Tongue (tissue), 3 donors: ENCODE measurements around the gene ZNF20. TPM values are rescaled to one million over a fixed set of nuclear protein-coding genes. Genes with fewer than 3 reads are reported as not detected.
A peak's percentile ranks its signal among the peaks of the same experiment; 100 is the strongest.
"Not testable (repeated sequence)": the region's sequence is repeated elsewhere in the genome, so short reads cannot be mapped to it uniquely, and the experiment has no call there.

Source experiments
- DNase-seq: peaks from one replicate; pipeline ENCODE4 v3.0.0-alpha.2; 2015
- small RNA-seq: library from RNA; depleted of rRNA; stranded (forward); fragments of <200 nt; gene quantifications from one replicate; pipeline ENCODE3, GENCODE V24; 2014; ENCODE audit warnings: low replicate concordance
- total RNA-seq: library from RNA; depleted of rRNA; stranded (reverse); fragments of >200 nt; gene quantifications from one replicate; pipeline ENCODE4 v1.2.3, GENCODE V29; 2014

ZNF20 gene
- total RNA-seq, 1 donor from 2014 or later, result 1.6 TPM

DNA sequence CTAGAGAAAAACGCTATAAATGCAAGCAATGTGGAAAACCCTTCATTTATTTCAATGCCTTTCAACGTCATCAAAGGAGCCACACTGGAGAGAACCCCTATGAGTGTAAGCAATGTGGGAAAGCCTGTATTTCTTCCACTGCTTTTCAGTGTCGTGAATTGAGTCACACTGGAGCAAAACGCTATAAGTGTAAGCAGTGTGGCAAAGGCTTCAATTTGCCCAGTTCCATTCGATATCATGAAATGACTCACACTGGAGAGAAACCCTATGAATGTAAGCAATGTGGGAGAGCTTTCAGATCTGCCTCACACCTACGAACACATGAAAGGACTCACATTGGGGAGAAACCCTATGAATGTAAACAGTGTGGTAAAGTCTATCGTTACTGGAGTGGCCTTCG lies 27.4 kb downstream of the ZNF20 start:
- no peak for DNase-seq

DNA sequence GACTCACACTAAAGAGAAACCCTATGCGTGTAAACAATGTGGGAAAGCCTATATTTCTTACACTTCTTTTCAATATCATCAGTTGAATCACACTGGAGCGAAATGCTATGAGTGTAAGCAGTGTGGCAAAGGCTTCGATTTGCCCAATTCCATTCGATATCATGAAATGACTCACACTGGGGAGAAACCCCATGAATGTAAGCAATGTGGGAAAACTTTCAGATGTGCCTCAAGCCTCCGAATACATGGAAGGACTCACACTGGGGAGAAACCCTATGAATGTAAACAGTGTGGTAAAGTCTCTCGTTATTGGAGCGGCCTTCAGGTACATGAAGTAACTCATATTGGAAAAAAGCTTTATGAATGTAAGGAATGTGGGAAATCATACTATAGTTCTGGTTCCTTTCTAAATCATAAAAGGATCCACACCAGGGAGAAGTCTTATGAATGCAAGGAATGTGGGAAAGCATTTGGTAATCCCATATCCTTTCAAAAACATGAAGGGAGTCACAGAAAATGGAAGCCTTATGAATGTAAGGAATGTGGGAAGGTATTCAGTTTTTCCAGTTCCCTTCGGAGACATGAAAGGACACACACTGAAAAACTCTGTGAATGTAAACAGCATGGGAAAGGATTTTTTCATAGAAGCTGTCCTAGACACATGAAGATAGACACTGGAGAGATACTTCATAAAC lies 28.1 kb downstream of the ZNF20 start:
- no peak for DNase-seq

- peak; percentile 4 for DNase-seq
Measured at GRCh38 chr19:12111176-12111575, 29.0 kb downstream of the ZNF20 start.

- DNase-seq, result not testable (repeated sequence)
Measured at GRCh38 chr19:12103909-12104308, 36.2 kb downstream of the ZNF20 start.

DNA sequence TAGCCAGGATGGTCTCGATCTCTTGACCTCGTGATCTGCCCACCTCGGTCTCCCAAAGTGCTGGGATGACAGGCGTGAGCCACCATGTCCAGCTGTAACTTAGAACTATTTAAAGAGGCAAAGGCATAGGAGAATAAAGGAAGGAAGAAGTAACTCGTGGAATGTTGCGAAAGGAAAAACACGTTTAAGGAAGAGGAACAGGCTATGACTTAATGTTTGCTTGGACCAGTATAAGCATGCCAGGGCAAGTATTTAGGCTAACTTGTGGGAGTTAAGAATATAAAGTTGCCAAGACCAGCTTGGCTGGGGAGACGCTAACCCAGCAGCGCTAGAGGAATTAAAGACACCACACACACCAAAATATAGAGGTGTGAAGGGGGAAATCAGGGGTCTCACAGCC lies 42.1 kb downstream of the ZNF20 start:
- no peak for DNase-seq

DNA sequence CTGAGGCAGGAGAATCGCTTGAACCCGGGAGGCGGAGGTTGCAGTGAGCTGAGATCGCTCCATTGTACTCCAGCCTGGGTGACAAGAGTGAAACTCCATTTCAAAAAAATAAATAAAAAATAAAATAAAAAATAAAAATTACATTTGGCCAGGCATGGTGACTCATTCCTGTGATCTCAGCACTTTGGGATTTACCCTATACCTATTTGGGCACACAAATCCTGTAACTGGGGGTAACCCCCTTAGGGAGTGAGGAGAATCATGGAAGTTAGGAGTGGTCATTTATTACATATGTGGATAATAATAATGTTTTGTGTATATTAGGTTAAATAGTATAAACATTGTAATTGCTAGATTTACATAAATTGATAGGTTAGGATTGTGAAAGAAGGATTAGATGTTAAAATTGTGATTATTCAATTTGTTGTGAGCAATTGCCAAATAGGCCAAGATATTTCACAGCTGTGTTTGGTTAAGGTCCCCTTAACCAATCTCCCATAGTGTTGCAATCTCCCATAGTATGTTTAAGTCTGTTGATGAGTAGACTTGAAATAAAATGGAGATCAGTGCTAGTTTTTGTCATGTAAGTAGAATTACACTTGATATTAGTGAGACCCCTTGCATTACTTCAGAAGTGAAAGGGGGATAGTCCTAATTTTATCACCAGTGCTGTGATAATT lies 44.9 kb downstream of the ZNF20 start:
- no peak for DNase-seq

DNA sequence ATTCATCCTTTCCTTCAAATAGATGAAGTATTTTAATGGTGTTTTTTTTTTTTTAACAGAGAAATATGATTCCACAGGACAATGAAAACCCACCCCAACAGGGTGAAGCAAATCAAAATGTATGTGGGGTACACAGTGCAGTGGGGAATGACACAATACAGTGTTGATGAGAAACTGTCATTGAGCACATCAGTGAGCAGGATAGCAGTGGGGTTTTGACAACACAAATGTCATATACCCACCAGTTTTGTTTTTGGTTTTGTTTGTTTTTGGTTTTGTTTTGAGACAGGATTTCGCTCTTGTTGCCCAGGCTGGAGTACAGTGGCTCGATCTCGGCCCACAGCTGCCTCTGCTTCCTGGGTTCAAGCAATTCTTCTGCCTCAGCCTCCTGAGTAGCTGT lies 46.4 kb downstream of the ZNF20 start:
- DNase-seq, result no peak

DNA sequence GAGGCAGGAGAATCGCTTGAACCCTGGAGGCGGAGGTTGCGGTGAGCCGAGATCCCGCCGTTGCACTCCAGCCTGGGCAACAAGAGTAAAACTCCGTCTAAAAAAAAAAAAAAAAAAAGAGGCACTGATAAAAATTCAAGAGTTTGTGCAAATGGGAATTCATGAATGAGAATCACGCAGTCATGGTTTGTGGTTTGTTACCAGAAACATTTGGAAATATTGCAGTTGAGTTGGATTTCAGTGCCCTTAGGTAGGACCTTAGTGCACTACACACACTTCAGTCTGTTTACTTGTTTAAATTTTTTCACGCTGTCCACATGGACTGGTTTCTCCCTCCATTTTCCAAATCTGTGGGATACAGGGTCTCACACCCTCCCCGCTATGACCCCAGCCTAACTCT lies 47.2 kb downstream of the ZNF20 start:
- DNase-seq, result peak; percentile 11

GRCh38 chr19:12092065-12092867 lies 47.9 kb downstream of the ZNF20 start:
- DNase-seq, result peak; percentile 96

DNA sequence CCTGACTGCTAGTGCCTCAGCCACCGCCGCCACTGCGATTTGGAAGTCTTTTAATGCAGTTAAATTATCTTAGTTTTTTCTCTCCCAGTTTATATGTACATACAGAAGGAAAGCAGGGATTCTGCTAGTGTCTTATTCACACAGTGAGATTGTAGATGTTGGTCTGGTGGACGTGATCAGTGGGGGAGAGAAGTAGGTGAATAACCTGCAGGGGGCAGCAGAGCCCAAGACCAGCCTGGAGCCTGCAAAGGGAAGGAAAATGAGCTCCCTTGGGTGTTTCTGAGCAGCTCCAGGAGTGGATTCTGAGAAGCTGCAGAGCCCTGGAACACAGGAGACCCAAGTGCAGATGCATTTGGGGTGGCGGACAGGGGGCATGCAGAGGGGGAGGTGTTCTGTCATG lies 49.3 kb downstream of the ZNF20 start:
- peak; percentile 89 for DNase-seq

DNA sequence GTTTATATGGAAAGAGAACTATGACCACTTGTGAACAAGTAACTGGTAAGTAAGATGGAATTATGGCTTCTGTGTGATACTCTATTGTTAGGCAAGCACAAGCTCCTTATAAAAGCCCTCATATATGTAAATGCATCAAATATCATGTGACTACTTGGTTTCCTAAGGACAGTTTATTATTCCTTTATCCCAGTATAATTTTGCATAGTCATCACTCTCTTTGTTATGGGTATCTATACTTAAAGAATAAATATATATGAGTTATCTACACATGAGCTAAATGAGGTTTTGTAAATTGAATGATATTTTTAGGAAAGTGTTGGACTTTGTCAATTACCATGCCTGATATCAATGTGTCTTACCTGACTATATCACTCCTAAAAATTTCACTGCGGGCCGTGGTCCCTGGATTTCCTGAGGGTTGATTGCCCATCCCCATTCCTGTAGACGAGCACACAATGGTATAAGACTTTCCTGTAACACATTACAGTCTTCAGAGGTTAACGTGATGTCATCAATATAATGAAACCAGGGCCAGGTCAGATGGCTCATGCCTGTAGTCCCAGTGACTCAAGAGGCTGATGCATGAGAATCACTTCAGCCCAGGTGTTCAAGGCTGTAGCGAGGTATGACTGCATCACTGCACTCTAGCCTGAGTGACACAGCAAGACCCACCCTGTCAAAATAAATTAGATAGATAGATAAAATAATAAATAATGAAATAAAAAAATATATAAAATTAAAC lies 54.9 kb downstream of the ZNF20 start:
- DNase-seq, result no peak

GRCh38 chr19:12083336-12083735 lies 56.8 kb downstream of the ZNF20 start:
- not testable (repeated sequence) for DNase-seq

Small RNA genes lying within 50 kb of the gene (small RNA-seq; reads per million reads assigned to genes)
- gene RF00019 (not detected), gene RNA5SP467 (not detected)

Other genes starting within 250 kb of the ZNF20 start
- gene ZNF700, start 215.2 kb downstream of the ZNF20 start, total RNA-seq, result 14.2 TPM
- 4.4 TPM for gene ZNF763, start 175.3 kb downstream of the ZNF20 start, total RNA-seq
- 11.9 TPM for gene ZNF433, start 104.7 kb downstream of the ZNF20 start, total RNA-seq
- gene ZNF878, start 87.4 kb downstream of the ZNF20 start, total RNA-seq, result not detected
- gene ZNF844, start 75.6 kb downstream of the ZNF20 start, total RNA-seq, result 24.4 TPM
- 16.9 TPM for gene ZNF625, start 16.4 kb upstream of the ZNF20 start, total RNA-seq
- gene ZNF136, start 22.7 kb upstream of the ZNF20 start, total RNA-seq, result 18.1 TPM
- gene ZNF44, start 154.5 kb upstream of the ZNF20 start, total RNA-seq, result 22.1 TPM
- gene ZNF563, start 193.3 kb upstream of the ZNF20 start, total RNA-seq, result 5.1 TPM
- gene ZNF442, start 225.3 kb upstream of the ZNF20 start, total RNA-seq, result 7.0 TPM